ENCODE measurements around the gene KANSL3. TPM values are rescaled to one million over a fixed set of nuclear protein-coding genes. Genes with fewer than 3 reads are reported as not detected.

KANSL3 gene
- total and polyA plus RNA-seq, 2 experiments from 2014 or later, result 8.9 to 31.4 TPM

DNA sequence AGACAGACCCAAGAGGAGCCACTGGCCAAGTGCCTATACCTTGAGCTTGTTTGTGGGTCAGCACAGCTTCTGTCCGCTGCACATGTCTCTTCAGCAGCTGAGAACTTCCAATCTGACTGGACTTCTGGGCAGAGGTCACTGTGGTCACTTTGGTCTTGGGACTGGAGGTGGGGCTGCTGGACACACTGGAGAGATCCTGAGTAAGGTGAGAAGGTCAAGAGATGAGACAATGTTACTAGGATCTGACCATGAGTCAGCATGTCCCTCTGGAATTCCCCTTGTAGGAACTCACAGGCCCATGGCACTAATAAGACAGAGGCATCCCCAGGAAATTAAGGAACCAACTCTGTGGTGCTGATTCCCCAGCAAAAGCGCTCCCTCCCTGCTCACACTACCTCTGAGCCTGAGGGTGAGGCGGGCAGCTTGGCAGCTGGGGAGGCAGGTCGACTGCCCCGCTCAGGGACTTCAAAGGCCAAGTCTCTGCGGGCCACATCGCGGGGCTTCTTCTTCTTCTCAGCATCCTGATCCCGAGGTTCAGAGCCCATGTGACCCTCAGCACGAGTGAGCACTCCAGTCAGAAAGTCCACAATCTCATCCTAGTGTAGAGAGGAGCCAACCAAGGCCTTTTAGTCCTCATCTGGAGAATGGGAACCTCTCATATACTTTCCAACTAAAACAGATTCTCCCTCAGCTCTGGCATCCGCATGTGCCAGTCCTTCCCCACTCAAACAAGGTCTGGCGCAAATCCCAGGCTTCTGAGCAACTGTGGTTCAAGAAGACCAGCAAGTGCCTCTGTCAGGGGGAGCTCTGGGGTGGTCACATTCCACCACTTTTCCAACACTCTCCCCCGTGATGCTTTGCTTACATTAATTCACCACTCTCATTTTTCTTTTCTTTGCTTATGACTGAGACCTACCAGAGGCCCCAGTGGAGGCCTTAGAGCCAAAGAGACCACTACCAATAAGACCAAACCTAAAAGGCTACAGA is 29.4 kb downstream of the KANSL3 start:
- Mint-ChIP-seq H3K4me1 (no peaks in the 10 kb centered on the region), H3K9me3 (no peaks in the 10 kb centered on the region), H3K27ac (peak overlapping the region; percentile 67; the same call in 1 of the 2 replicates), H3K36me3 (ENCODE audit: low read depth) (peaks cover 89% of the 10 kb centered on the region), H3K4me3 (no peak overlapping the region), H3K27me3 (ENCODE audit: insufficient read depth, low read depth, poor library complexity) (no peaks in the 10 kb centered on the region)
- ATAC-seq (no peak), DNase-seq (ENCODE audit: low spot score) (no peak)
- Histone ChIP-seq H4K20me1 (replicated peaks; ENCODE audit: insufficient read depth) (no peaks in the 10 kb centered on the region; the same call in 1 of the 2 replicates), H3K4me2 (no peak overlapping the region), H3K4me3 (no peak overlapping the region), H3F3A (replicated peaks; ENCODE audit: low read depth) (no peaks in the 10 kb centered on the region), H3K4me1 (ENCODE audit: insufficient read depth) (no peaks in the 10 kb centered on the region), H3K9me2 (ENCODE audit: insufficient read depth) (no peaks in the 10 kb centered on the region), H3K79me2 (replicated peaks; ENCODE audit: insufficient read depth) (no peaks in the 10 kb centered on the region), H3K36me3 (ENCODE audit: insufficient read depth) (peaks cover 72% of the 10 kb centered on the region), H2AFZ (no peak overlapping the region), H3K27ac (ENCODE audit: low read depth) (no peak overlapping the region), H3K27me3 (ENCODE audit: insufficient read depth) (no peaks in the 10 kb centered on the region)
- TF ChIP-seq JUNB (IDR thresholded peaks at IDR 0.05; ENCODE audit: unreplicated experiment), result no peak
- no peak for TF ChIP-seq NANOG (IDR thresholded peaks at IDR 0.05; ENCODE audit: borderline replicate concordance)
- TF ChIP-seq, protein P1, sequence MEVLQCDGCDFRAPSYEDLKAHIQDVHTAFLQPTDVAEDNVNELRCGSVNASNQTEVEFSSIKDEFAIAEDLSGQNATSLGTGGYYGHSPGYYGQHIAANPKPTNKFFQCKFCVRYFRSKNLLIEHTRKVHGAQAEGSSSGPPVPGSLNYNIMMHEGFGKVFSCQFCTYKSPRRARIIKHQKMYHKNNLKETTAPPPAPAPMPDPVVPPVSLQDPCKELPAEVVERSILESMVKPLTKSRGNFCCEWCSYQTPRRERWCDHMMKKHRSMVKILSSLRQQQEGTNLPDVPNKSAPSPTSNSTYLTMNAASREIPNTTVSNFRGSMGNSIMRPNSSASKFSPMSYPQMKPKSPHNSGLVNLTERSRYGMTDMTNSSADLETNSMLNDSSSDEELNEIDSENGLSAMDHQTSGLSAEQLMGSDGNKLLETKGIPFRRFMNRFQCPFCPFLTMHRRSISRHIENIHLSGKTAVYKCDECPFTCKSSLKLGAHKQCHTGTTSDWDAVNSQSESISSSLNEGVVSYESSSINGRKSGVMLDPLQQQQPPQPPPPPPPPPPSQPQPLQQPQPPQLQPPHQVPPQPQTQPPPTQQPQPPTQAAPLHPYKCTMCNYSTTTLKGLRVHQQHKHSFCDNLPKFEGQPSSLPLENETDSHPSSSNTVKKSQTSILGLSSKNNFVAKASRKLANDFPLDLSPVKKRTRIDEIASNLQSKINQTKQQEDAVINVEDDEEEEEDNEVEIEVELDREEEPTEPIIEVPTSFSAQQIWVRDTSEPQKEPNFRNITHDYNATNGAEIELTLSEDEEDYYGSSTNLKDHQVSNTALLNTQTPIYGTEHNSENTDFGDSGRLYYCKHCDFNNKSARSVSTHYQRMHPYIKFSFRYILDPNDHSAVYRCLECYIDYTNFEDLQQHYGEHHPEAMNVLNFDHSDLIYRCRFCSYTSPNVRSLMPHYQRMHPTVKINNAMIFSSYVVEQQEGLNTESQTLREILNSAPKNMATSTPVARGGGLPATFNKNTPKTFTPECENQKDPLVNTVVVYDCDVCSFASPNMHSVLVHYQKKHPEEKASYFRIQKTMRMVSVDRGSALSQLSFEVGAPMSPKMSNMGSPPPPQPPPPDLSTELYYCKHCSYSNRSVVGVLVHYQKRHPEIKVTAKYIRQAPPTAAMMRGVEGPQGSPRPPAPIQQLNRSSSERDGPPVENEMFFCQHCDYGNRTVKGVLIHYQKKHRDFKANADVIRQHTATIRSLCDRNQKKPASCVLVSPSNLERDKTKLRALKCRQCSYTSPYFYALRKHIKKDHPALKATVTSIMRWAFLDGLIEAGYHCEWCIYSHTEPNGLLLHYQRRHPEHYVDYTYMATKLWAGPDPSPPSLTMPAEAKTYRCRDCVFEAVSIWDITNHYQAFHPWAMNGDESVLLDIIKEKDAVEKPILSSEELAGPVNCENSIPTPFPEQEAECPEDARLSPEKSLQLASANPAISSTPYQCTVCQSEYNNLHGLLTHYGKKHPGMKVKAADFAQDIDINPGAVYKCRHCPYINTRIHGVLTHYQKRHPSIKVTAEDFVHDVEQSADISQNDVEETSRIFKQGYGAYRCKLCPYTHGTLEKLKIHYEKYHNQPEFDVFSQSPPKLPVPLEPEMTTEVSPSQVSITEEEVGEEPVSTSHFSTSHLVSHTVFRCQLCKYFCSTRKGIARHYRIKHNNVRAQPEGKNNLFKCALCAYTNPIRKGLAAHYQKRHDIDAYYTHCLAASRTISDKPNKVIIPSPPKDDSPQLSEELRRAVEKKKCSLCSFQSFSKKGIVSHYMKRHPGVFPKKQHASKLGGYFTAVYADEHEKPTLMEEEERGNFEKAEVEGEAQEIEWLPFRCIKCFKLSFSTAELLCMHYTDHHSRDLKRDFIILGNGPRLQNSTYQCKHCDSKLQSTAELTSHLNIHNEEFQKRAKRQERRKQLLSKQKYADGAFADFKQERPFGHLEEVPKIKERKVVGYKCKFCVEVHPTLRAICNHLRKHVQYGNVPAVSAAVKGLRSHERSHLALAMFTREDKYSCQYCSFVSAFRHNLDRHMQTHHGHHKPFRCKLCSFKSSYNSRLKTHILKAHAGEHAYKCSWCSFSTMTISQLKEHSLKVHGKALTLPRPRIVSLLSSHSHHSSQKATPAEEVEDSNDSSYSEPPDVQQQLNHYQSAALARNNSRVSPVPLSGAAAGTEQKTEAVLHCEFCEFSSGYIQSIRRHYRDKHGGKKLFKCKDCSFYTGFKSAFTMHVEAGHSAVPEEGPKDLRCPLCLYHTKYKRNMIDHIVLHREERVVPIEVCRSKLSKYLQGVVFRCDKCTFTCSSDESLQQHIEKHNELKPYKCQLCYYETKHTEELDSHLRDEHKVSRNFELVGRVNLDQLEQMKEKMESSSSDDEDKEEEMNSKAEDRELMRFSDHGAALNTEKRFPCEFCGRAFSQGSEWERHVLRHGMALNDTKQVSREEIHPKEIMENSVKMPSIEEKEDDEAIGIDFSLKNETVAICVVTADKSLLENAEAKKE (CRISPR knock-in tag; IDR thresholded peaks at IDR 0.05), result no peak
- TF ChIP-seq, protein P2, sequence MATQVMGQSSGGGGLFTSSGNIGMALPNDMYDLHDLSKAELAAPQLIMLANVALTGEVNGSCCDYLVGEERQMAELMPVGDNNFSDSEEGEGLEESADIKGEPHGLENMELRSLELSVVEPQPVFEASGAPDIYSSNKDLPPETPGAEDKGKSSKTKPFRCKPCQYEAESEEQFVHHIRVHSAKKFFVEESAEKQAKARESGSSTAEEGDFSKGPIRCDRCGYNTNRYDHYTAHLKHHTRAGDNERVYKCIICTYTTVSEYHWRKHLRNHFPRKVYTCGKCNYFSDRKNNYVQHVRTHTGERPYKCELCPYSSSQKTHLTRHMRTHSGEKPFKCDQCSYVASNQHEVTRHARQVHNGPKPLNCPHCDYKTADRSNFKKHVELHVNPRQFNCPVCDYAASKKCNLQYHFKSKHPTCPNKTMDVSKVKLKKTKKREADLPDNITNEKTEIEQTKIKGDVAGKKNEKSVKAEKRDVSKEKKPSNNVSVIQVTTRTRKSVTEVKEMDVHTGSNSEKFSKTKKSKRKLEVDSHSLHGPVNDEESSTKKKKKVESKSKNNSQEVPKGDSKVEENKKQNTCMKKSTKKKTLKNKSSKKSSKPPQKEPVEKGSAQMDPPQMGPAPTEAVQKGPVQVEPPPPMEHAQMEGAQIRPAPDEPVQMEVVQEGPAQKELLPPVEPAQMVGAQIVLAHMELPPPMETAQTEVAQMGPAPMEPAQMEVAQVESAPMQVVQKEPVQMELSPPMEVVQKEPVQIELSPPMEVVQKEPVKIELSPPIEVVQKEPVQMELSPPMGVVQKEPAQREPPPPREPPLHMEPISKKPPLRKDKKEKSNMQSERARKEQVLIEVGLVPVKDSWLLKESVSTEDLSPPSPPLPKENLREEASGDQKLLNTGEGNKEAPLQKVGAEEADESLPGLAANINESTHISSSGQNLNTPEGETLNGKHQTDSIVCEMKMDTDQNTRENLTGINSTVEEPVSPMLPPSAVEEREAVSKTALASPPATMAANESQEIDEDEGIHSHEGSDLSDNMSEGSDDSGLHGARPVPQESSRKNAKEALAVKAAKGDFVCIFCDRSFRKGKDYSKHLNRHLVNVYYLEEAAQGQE (IDR thresholded peaks at IDR 0.05; ENCODE audit: unreplicated experiment), result no peak
- no peak for TF ChIP-seq EZH2 (IDR thresholded peaks at IDR 0.05; ENCODE audit: low read depth, unreplicated experiment)
- no peak for TF ChIP-seq POLR2AphosphoS5 (IDR thresholded peaks at IDR 0.05; ENCODE audit: low read depth)
- TF ChIP-seq ZNF331 (CRISPR knock-in tag; IDR thresholded peaks at IDR 0.05; ENCODE audit: low read depth), result no peak
- TF ChIP-seq, protein P3, sequence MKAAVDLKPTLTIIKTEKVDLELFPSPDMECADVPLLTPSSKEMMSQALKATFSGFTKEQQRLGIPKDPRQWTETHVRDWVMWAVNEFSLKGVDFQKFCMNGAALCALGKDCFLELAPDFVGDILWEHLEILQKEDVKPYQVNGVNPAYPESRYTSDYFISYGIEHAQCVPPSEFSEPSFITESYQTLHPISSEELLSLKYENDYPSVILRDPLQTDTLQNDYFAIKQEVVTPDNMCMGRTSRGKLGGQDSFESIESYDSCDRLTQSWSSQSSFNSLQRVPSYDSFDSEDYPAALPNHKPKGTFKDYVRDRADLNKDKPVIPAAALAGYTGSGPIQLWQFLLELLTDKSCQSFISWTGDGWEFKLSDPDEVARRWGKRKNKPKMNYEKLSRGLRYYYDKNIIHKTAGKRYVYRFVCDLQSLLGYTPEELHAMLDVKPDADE (IDR thresholded peaks at IDR 0.05), result no peak
- no peak for TF ChIP-seq CREB1 (CRISPR knock-in tag; IDR thresholded peaks at IDR 0.05; ENCODE audit: low read depth)
- TF ChIP-seq, protein P4, sequence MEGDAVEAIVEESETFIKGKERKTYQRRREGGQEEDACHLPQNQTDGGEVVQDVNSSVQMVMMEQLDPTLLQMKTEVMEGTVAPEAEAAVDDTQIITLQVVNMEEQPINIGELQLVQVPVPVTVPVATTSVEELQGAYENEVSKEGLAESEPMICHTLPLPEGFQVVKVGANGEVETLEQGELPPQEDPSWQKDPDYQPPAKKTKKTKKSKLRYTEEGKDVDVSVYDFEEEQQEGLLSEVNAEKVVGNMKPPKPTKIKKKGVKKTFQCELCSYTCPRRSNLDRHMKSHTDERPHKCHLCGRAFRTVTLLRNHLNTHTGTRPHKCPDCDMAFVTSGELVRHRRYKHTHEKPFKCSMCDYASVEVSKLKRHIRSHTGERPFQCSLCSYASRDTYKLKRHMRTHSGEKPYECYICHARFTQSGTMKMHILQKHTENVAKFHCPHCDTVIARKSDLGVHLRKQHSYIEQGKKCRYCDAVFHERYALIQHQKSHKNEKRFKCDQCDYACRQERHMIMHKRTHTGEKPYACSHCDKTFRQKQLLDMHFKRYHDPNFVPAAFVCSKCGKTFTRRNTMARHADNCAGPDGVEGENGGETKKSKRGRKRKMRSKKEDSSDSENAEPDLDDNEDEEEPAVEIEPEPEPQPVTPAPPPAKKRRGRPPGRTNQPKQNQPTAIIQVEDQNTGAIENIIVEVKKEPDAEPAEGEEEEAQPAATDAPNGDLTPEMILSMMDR (conservative IDR thresholded peaks at IDR 0.05; ENCODE audit: low read depth in 2 of 2), result no peak
- no peak for TF ChIP-seq STAT1 (IDR thresholded peaks at IDR 0.05; ENCODE audit: unreplicated experiment)
- no peak for TF ChIP-seq EZH2phosphoT487 (IDR thresholded peaks at IDR 0.05; ENCODE audit: unreplicated experiment)
